ENCODE data around the gene POLRMT.

The POLRMT gene

DNA sequence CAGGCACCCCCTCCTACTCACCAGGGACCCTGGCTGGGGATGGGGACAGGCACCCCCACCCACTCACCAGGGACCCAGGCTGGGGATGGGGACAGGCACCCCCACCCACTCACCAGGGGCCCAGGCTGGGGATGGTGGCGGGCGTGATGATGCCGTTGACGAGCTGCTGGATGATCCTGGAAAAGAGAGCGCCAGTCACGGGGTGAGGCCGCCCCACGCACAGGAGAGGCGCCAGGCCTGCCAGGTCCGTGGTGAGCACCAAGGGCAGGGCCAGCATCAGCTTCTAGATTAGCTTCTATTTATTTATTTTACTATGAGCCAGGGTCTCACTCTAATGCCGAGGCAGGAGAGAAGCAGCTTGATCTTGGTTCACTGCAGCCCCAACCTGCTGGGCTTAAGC, 16.8 kb upstream of the POLRMT start:
- TF ChIP-seq, protein P1, sequence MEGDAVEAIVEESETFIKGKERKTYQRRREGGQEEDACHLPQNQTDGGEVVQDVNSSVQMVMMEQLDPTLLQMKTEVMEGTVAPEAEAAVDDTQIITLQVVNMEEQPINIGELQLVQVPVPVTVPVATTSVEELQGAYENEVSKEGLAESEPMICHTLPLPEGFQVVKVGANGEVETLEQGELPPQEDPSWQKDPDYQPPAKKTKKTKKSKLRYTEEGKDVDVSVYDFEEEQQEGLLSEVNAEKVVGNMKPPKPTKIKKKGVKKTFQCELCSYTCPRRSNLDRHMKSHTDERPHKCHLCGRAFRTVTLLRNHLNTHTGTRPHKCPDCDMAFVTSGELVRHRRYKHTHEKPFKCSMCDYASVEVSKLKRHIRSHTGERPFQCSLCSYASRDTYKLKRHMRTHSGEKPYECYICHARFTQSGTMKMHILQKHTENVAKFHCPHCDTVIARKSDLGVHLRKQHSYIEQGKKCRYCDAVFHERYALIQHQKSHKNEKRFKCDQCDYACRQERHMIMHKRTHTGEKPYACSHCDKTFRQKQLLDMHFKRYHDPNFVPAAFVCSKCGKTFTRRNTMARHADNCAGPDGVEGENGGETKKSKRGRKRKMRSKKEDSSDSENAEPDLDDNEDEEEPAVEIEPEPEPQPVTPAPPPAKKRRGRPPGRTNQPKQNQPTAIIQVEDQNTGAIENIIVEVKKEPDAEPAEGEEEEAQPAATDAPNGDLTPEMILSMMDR (IDR thresholded peaks at IDR 0.05; ENCODE audit: control insufficient read depth, insufficient read depth, low read depth, low read length, missing control alignments): no peak
- H3K4me3 ChIP-seq (ENCODE audit: control insufficient read depth, low read depth, low read length): no peak overlapping the region
- no peak for DNase-seq (ENCODE audit: low read depth)

DNA sequence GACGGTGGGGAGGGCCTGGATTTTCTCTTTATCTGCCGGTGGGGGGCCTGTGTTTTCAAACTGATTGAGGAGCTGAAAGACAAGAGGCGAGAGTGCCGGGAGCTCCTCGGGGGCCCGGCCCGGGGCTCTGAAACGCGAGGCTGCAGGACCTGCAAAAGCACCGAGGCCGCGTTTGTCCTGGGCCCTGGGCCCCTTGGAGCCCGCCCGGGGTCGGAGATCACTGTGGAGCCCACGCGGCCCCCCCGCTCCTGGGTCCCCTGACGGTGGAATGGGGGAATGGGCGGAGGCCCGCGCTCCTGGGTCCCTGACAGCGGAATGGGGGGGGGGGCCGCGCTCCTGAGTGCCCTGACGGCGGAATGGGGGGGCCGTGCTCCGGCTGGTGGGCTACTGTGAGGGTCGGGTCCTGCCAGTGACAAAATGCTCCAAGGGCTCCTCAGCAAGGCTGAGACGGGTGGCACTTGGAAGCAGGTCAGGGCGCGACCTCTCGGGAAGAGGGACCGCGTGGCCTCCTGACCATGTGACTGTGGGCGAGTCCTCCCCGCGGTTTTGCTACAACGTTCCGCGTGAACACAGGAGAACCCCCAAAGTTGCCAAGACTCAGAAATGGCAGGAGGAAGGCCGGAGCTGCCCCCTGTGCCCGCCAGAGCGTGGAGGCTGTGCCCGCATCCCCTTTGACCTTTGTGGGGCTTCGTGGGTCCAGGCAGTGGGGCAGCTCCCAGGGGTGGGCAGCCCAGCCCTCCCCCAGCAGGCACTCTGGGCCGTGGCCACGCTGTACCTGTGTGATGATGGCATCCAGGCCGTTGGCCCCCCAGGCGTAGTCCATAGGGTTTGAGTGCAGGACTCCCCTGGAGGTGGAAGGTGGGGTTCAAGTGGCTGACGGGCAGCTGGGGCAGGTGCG, 15.8 kb upstream of the POLRMT start:
- no peak overlapping the region for H3K4me3 ChIP-seq (ENCODE audit: control insufficient read depth, low read depth, low read length)
- TF ChIP-seq, protein P1 (IDR thresholded peaks at IDR 0.05; ENCODE audit: control insufficient read depth, insufficient read depth, low read depth, low read length, missing control alignments): no peak
- DNase-seq (ENCODE audit: low read depth): no peak

DNA sequence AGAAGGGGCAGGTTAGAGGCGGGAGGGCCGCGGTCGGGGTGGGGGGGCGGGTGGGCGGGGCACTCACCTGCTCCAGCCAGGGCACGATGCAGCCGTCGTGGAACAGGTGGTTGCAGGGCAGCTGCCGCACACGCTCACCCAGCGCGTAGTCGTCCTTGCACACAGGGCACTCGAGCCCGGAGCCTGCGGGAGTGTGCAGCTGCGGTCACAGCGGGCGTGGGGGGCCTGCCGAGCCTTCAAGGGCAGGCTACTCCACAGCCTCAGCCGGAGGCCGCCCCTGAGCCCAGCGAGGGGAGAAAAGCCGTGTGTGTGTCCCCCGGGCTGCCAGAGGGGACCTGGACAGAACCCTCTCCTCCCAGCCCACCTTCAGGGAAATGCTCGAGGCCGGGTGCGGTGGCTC, 15.0 kb upstream of the POLRMT start:
- TF ChIP-seq, protein P1 (IDR thresholded peaks at IDR 0.05; ENCODE audit: control insufficient read depth, insufficient read depth, low read depth, low read length, missing control alignments): no peak
- DNase-seq (ENCODE audit: low read depth): no peak
- H3K4me3 ChIP-seq (ENCODE audit: control insufficient read depth, low read depth, low read length): no peak overlapping the region

DNA sequence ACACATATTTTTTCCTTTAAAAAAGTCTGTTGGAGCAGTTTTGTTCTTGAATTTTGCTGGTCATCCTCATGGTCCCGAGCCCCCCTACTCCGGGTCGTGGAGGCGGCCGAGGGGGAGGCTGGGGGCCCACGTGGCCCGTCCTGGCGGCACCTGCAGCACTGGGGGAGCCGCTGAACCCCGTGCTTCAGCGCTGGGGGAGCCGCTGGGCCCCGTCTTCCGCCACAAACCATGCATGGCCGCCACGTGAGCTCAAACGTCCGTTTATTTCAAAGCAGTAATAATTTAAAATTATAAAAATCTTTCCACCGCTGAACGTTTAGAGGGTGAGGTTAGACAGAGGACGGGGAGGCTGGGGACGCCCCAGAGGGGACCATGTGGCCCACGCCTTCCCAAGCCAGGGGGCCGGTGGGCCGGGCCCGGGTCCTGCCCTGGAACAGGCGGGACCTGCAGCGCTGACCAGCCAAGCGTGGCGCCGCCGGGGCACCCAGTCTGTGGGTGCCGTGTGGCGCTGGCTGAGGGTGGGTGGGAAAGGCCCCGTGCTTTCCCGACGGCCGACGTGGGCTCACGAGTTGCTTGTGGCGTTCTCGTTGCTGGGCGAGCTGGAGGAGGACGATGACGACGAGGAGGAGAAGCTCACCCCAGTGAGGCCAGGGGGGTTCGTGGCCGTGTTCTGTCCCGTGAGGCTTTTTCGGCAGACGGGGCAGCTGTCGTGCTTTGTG, 14.4 kb upstream of the POLRMT start:
- TF ChIP-seq, protein P1 (IDR thresholded peaks at IDR 0.05; ENCODE audit: control insufficient read depth, insufficient read depth, low read depth, low read length, missing control alignments): no peak
- H3K4me3 ChIP-seq (ENCODE audit: control insufficient read depth, low read depth, low read length): no peak overlapping the region
- DNase-seq (ENCODE audit: low read depth): no peak

DNA sequence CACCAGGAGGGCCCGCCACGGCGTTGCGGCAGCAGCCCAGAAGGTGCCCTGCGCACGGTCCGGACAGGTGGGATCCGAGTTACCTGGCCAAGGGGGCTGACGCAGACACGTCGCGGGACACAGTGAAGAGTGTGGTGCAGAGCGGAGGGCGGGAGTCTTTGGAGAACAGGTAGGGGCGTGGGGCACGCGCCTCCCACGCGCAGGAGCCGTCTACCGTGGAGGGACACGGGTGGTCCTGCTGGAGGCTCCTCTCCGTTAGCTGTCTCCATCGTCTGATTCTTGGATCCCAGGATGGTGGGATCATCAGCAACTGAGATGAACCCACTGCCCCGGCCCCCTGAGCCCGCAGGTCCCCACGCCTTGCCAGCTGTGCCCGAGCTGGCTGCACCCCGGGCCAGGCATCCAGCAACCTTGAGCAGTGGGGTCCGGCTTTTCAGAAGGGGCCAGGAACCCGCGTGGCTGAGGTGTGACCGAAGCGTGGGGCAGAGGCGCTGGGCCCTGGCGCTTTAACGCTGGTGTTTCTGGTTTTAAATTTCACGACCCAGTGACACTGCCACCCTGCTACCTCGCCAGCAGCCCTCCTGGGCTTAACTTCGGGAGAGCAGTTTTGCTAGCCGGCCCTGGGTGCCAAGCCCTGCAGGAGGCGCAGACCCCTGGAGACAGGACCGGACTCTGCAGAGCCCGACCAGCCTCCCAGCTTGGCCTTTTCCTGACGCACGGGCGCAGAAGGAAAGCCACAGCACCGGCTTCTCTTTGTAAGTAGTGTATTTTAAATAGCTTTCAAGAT, 13.6 kb upstream of the POLRMT start:
- H3K4me3 ChIP-seq (ENCODE audit: control insufficient read depth, low read depth, low read length): no peak overlapping the region
- TF ChIP-seq, protein P1 (IDR thresholded peaks at IDR 0.05; ENCODE audit: control insufficient read depth, insufficient read depth, low read depth, low read length, missing control alignments): no peak
- no peak for DNase-seq (ENCODE audit: low read depth)

All from AG09309 (cell line).